Transverse colon (tissue), 4 donors: ENCODE data around the gene SAPCD2.
"Not testable (repeated sequence)": the region's sequence is repeated elsewhere in the genome, so short reads cannot be mapped to it uniquely, and the experiment has no call there.

Experiments used
- EP300 ChIP-seq: sonication (generic); formaldehyde crosslinking; IDR thresholded peaks from one replicate; pipeline ENCODE4 v1.6.1; 2017; ENCODE audit warnings: antibody characterized with exemption, low read depth
- POLR2AphosphoS5 ChIP-seq, 3 donors: sonication (generic); formaldehyde crosslinking; IDR thresholded peaks; one replicate each; pipeline ENCODE4 v1.6.1; 2016; ENCODE audit warnings: antibody characterized with exemption in 3 of 3
- TF ChIP-seq, protein P1 (sequence below), 5 experiments: fragments of 200-600 bp in 3 of 5; fragments of 450-650 bp in 2 of 5; sonication (generic) in 3 of 5; IDR thresholded peaks; 1 replicate in 2 of 5; 2 replicates in 3 of 5; pipeline ENCODE4 v1.5.1; 2016 to 2017; ENCODE audit warnings: antibody characterized with exemption in 5 of 5, inconsistent platforms in 3 of 5, mild to moderate bottlenecking in 2 of 5, moderate library complexity in 1 of 5

GRCh38 chr9:137033481-137033880, 36.9 kb downstream of the SAPCD2 start:
- TF ChIP-seq, protein P1, sequence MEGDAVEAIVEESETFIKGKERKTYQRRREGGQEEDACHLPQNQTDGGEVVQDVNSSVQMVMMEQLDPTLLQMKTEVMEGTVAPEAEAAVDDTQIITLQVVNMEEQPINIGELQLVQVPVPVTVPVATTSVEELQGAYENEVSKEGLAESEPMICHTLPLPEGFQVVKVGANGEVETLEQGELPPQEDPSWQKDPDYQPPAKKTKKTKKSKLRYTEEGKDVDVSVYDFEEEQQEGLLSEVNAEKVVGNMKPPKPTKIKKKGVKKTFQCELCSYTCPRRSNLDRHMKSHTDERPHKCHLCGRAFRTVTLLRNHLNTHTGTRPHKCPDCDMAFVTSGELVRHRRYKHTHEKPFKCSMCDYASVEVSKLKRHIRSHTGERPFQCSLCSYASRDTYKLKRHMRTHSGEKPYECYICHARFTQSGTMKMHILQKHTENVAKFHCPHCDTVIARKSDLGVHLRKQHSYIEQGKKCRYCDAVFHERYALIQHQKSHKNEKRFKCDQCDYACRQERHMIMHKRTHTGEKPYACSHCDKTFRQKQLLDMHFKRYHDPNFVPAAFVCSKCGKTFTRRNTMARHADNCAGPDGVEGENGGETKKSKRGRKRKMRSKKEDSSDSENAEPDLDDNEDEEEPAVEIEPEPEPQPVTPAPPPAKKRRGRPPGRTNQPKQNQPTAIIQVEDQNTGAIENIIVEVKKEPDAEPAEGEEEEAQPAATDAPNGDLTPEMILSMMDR (IDR thresholded peaks at IDR 0.05): not testable (repeated sequence)
- TF ChIP-seq POLR2AphosphoS5 (IDR thresholded peaks at IDR 0.05); EP300: not testable (repeated sequence)
